Nephron progenitor cell (in vitro differentiated cells): ENCODE measurements around the gene SRI.

Source experiments
- DNase-seq: peaks from one replicate; pipeline ENCODE4 v3.0.0; 2021
- H3K27ac Mint-ChIP-seq: 2 replicates; pipeline ENCODE4 v1.8.0; 2021; ENCODE audit warnings: mild to moderate bottlenecking, moderate library complexity, mixed read lengths
- H3K27me3 Mint-ChIP-seq: 2 replicates; pipeline ENCODE4 v1.8.0; 2021; ENCODE audit warnings: mild to moderate bottlenecking, low read depth, mixed read lengths; ENCODE audit not compliant: poor library complexity
- H3K36me3 Mint-ChIP-seq: 2 replicates; pipeline ENCODE4 v1.8.0; 2021; ENCODE audit warnings: low read depth, mixed read lengths
- H3K4me1 Mint-ChIP-seq: 2 replicates; pipeline ENCODE4 v1.8.0; 2021; ENCODE audit warnings: mixed read lengths
- H3K4me3 Mint-ChIP-seq: 2 replicates; pipeline ENCODE4 v1.8.0; 2021; ENCODE audit warnings: mild to moderate bottlenecking, moderate library complexity, mixed read lengths
- H3K9me3 Mint-ChIP-seq: 2 replicates; pipeline ENCODE4 v1.8.0; 2021; ENCODE audit warnings: mild to moderate bottlenecking, moderate library complexity, mixed read lengths
- TF ChIP-seq, protein P1 (sequence below): fragments of 200-600 bp; sonication (generic); IDR thresholded peaks from 2 replicates; pipeline ENCODE4 v1.5.0; 2021; ENCODE audit warnings: antibody characterized with exemption

The SRI gene

DNA sequence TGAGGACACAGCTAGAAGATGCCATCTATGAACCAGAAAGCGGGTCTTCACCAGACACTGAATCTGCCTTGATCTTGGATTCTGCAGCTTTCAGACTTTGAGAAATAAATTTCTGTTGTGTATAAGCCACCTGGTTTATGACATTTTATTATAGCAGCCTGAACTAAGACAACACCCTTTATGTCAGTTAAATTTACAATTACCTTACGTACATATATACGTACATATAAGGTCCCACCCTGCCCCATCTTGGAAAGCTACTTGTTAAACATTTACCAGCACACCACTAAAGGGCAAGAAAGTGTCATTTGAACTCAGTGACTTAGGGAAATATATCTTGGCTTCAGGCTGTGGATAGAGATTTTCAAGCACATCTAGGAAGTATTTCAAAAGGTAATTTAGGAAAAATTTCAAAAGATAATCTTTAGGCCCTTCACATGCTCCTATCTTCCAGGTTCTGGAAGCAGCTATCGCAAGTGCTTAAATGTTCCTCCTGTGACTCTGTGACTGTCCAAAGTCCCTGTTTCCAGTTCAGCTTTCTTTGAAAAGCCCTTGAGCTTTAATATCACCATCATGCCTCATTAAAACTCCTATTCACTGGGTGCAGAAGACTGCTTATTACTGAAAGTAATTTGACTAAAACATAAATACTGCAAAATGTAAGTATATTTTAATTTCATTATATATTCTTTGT, 9.6 kb upstream of the SRI start:
- Mint-ChIP-seq H3K27me3 (peaks cover 6% of the 10 kb centered on the region), H3K36me3 (no peaks in the 10 kb centered on the region), H3K4me3 (no peak overlapping the region), H3K9me3 (peaks cover 11% of the 10 kb centered on the region), H3K4me1 (no peaks in the 10 kb centered on the region), H3K27ac (no peak overlapping the region)
- no peak for DNase-seq
- TF ChIP-seq, protein P1, sequence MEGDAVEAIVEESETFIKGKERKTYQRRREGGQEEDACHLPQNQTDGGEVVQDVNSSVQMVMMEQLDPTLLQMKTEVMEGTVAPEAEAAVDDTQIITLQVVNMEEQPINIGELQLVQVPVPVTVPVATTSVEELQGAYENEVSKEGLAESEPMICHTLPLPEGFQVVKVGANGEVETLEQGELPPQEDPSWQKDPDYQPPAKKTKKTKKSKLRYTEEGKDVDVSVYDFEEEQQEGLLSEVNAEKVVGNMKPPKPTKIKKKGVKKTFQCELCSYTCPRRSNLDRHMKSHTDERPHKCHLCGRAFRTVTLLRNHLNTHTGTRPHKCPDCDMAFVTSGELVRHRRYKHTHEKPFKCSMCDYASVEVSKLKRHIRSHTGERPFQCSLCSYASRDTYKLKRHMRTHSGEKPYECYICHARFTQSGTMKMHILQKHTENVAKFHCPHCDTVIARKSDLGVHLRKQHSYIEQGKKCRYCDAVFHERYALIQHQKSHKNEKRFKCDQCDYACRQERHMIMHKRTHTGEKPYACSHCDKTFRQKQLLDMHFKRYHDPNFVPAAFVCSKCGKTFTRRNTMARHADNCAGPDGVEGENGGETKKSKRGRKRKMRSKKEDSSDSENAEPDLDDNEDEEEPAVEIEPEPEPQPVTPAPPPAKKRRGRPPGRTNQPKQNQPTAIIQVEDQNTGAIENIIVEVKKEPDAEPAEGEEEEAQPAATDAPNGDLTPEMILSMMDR: no peak

DNA sequence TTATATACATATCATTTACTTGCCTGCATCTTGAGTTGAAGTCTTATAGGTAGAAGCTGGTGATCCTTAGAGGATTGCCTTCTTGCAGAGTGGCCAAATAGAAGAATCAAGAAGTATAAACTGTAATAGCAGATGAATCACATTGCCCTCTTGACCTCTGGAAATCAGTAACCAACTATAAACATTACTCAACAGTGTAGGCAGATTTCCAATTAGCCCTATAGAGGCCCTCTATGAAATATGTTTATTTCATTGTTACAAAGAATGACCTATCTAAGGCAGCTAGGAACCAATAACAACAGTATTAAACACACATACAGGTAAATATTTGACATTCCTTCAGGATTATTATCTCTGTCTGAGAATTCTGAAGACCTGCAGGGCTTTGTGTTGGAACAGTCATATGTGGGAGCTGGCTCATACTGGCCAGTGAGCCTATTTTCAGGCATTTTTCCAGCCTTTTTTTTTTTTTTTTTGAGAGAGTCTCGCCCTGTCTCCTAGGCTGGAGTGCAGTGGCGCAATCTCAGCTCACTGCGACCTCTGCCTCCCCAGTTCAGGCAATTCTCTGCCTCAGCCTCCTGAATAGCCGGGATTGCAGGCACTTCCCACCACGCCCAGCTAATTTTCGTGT, 7.2 kb upstream of the SRI start:
- TF ChIP-seq, protein P1: no peak
- Mint-ChIP-seq H3K4me3 (no peak overlapping the region), H3K4me1 (no peaks in the 10 kb centered on the region), H3K27me3 (peaks cover 6% of the 10 kb centered on the region), H3K27ac (no peak overlapping the region), H3K9me3 (peaks cover 11% of the 10 kb centered on the region), H3K36me3 (no peaks in the 10 kb centered on the region)
- DNase-seq: no peak

DNA sequence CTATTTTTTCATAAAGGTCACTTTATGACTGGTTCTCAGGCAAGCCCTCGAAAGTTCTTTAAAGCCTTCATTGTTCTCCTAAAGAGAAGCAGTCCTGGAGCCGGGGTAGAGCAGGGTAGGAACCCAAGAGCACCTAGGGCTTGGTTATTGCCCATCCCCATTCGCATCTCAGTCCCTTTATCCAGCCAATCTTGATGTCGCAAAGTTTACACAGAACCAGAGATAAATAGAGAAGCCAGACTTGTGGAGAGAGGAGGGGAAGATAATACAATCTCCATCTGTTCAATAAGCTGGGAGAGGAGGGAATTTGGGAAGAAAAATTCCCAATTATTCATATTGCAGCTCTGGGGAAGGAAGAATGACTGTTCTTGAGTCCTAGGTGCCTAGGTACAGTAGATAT, 6.4 kb upstream of the SRI start:
- Mint-ChIP-seq H3K36me3 (no peaks in the 10 kb centered on the region), H3K9me3 (peaks cover 11% of the 10 kb centered on the region), H3K27ac (no peak overlapping the region), H3K4me3 (no peak overlapping the region), H3K4me1 (peaks cover 2% of the 10 kb centered on the region), H3K27me3 (peaks cover 6% of the 10 kb centered on the region)
- TF ChIP-seq, protein P1: no peak
- no peak for DNase-seq

DNA sequence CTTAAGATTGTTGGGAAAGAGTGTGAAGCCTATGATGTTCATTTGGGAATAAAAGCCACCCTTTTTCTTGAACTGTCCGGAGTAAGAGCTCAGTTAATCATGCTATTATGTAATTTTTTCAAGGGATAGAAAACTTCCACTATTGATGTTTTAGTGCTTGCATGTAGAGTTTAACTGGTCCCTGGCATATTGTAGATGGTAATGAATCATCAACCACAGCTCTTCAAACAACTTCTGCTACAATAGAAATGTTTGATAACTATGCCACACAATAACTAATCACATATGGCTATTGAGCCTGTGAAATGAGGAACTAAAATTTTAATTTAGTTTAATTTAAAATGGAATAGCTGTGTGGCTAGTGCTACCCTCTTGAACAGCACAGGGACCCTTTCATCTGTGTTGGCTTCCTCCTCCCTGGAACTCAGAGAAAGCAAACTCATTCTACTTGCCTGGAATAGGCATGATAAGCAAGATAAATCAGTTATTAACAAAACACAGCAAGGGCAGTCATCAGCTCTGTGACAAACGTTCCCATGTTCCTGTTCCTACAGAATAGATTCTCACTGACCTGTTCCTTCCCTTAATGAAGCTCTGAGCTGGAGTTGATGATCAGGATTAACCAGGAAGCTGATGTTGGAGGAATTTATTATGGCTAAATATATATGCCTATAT, 4.9 kb upstream of the SRI start:
- Mint-ChIP-seq H3K4me1 (peaks cover 10% of the 10 kb centered on the region), H3K36me3 (no peaks in the 10 kb centered on the region), H3K9me3 (peaks cover 11% of the 10 kb centered on the region), H3K27ac (no peak overlapping the region), H3K27me3 (peaks cover 3% of the 10 kb centered on the region), H3K4me3 (no peak overlapping the region)
- TF ChIP-seq, protein P1: no peak
- DNase-seq: no peak

DNA sequence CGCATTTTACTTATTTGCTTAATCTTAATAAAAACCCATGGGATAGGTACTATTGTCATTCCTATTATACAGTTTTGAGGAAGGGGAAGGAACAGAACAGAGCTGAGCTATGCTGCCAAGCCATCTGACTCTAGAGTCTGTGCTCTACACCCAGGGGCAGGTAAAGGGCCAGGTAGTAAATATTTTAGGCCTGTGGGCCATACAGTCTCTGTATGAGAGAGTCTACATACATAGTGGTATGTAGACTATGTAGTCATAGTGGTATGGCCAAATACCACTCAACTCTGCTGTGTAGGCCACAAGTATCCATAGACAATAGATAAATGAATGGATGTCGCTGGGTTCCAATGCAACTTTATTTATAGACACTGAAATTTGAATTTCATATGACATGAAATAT, 3.4 kb upstream of the SRI start:
- H3K27ac Mint-ChIP-seq: no peak overlapping the region
- H3K9me3 Mint-ChIP-seq: peaks cover 2% of the 10 kb centered on the region
- peaks cover 20% of the 10 kb centered on the region for H3K4me1 Mint-ChIP-seq
- H3K27me3 Mint-ChIP-seq: peaks cover 3% of the 10 kb centered on the region
- H3K36me3 Mint-ChIP-seq: no peaks in the 10 kb centered on the region
- no peak for DNase-seq
- TF ChIP-seq, protein P1: no peak
- no peak overlapping the region for H3K4me3 Mint-ChIP-seq
